ENCODE measurements around the gene EXOC2. TPM values are rescaled to one million over a fixed set of nuclear protein-coding genes. Genes with fewer than 3 reads are reported as not detected.

The EXOC2 gene
- total RNA-seq, 1 experiment from 2014 or later = 45.7 TPM

DNA sequence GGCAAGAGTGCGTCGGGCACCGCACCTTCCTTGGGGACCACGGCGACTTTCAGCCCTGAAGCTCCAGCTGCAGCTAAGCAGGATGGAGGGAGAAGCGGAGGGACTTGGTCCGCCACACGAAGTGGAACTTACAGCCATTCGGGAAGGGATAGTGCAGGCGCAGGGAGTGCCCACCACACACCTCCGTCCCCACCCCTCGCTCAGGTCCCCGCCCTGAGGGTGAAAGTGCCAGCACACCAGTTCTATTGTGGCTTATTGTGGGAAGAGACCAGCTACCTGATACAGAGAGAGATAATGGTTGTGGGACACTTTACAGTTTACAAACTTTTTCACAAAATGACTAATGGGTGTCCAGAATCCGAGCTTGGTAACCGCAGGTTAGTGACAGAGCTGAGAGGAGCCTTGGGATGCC is 225.3 kb downstream of the EXOC2 start:
- peaks cover 3% of the 10 kb centered on the region; the same call in 1 of the 2 replicates for H3K27me3 Mint-ChIP-seq (ENCODE audit: low read depth)
- H3K9me3 Mint-ChIP-seq = peaks cover 11% of the 10 kb centered on the region
- CTCF ChIA-PET = interaction anchor here (0.8 kb wide), 1 partner anchor 59 kb away, joined by 3 read pairs; no protein-coding TSS in a partner anchor
- TF ChIP-seq GTF2I (CRISPR knock-in tag; conservative IDR thresholded peaks at IDR 0.05) = no peak
- no peak for TF ChIP-seq NR2C2 (CRISPR knock-in tag; IDR thresholded peaks at IDR 0.05)
- TF ChIP-seq NFYB (CRISPR knock-in tag; conservative IDR thresholded peaks at IDR 0.05; ENCODE audit: low read depth) = no peak
- TF ChIP-seq RORB (CRISPR knock-in tag; IDR thresholded peaks at IDR 0.05) = no peak
- TF ChIP-seq, protein P1, sequence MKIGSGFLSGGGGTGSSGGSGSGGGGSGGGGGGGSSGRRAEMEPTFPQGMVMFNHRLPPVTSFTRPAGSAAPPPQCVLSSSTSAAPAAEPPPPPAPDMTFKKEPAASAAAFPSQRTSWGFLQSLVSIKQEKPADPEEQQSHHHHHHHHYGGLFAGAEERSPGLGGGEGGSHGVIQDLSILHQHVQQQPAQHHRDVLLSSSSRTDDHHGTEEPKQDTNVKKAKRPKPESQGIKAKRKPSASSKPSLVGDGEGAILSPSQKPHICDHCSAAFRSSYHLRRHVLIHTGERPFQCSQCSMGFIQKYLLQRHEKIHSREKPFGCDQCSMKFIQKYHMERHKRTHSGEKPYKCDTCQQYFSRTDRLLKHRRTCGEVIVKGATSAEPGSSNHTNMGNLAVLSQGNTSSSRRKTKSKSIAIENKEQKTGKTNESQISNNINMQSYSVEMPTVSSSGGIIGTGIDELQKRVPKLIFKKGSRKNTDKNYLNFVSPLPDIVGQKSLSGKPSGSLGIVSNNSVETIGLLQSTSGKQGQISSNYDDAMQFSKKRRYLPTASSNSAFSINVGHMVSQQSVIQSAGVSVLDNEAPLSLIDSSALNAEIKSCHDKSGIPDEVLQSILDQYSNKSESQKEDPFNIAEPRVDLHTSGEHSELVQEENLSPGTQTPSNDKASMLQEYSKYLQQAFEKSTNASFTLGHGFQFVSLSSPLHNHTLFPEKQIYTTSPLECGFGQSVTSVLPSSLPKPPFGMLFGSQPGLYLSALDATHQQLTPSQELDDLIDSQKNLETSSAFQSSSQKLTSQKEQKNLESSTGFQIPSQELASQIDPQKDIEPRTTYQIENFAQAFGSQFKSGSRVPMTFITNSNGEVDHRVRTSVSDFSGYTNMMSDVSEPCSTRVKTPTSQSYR (CRISPR knock-in tag; IDR thresholded peaks at IDR 0.05) = no peak
- TF ChIP-seq, protein P2, sequence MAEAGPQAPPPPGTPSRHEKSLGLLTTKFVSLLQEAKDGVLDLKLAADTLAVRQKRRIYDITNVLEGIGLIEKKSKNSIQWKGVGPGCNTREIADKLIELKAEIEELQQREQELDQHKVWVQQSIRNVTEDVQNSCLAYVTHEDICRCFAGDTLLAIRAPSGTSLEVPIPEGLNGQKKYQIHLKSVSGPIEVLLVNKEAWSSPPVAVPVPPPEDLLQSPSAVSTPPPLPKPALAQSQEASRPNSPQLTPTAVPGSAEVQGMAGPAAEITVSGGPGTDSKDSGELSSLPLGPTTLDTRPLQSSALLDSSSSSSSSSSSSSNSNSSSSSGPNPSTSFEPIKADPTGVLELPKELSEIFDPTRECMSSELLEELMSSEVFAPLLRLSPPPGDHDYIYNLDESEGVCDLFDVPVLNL (CRISPR knock-in tag; IDR thresholded peaks at IDR 0.05; ENCODE audit: borderline replicate concordance, low read depth) = no peak
- TF ChIP-seq, protein P3, sequence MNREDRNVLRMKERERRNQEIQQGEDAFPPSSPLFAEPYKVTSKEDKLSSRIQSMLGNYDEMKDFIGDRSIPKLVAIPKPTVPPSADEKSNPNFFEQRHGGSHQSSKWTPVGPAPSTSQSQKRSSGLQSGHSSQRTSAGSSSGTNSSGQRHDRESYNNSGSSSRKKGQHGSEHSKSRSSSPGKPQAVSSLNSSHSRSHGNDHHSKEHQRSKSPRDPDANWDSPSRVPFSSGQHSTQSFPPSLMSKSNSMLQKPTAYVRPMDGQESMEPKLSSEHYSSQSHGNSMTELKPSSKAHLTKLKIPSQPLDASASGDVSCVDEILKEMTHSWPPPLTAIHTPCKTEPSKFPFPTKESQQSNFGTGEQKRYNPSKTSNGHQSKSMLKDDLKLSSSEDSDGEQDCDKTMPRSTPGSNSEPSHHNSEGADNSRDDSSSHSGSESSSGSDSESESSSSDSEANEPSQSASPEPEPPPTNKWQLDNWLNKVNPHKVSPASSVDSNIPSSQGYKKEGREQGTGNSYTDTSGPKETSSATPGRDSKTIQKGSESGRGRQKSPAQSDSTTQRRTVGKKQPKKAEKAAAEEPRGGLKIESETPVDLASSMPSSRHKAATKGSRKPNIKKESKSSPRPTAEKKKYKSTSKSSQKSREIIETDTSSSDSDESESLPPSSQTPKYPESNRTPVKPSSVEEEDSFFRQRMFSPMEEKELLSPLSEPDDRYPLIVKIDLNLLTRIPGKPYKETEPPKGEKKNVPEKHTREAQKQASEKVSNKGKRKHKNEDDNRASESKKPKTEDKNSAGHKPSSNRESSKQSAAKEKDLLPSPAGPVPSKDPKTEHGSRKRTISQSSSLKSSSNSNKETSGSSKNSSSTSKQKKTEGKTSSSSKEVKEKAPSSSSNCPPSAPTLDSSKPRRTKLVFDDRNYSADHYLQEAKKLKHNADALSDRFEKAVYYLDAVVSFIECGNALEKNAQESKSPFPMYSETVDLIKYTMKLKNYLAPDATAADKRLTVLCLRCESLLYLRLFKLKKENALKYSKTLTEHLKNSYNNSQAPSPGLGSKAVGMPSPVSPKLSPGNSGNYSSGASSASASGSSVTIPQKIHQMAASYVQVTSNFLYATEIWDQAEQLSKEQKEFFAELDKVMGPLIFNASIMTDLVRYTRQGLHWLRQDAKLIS (CRISPR knock-in tag; IDR thresholded peaks at IDR 0.05; ENCODE audit: borderline replicate concordance) = no peak
- no peak for ATAC-seq
- no peak overlapping the region for H3K4me3 Mint-ChIP-seq
- POLR2A ChIA-PET = interaction anchor here (0.7 kb wide), 1 partner anchor 197 kb away, joined by 7 read pairs; no protein-coding TSS in a partner anchor
- H3K36me3 Mint-ChIP-seq = no peaks in the 10 kb centered on the region
- no peaks in the 10 kb centered on the region for H3K4me1 Mint-ChIP-seq
- H3K27ac Mint-ChIP-seq = no peak overlapping the region
- DNase-seq (ENCODE audit: low spot score) = no peak

DNA sequence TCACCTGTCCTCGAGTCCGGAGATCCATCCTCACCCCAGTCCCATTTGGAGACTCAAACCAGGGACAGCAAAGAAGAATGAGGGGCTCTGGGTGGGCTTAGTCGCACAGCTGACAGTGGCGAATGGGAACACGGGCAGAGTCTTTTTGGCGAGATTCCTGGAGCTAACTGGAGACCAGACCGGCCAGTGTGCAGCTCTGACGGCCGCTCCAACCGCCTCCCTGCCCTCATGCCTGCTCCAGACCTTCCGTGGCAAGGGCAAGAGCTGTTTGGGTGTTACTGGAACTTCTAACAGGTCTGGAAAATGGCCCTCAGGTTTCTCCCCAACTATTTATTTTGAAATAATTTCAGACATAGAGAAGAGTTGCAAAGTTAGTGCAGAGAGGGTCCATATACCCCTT is 225.8 kb downstream of the EXOC2 start:
- no peaks in the 10 kb centered on the region for H3K4me1 Mint-ChIP-seq
- DNase-seq (ENCODE audit: low spot score) (no peak), ATAC-seq (no peak)
- H3K4me3 Mint-ChIP-seq = no peak overlapping the region
- no peak for TF ChIP-seq NFATC4 (CRISPR knock-in tag; IDR thresholded peaks at IDR 0.05)
- TF ChIP-seq, protein P4, sequence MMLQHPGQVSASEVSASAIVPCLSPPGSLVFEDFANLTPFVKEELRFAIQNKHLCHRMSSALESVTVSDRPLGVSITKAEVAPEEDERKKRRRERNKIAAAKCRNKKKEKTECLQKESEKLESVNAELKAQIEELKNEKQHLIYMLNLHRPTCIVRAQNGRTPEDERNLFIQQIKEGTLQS (CRISPR knock-in tag; conservative IDR thresholded peaks at IDR 0.05) = no peak
- no peak for TF ChIP-seq ESRRA (CRISPR knock-in tag; IDR thresholded peaks at IDR 0.05; ENCODE audit: borderline replicate concordance)
- no peak for TF ChIP-seq MYBL2 (CRISPR knock-in tag; IDR thresholded peaks at IDR 0.05)
- TF ChIP-seq, protein P5, sequence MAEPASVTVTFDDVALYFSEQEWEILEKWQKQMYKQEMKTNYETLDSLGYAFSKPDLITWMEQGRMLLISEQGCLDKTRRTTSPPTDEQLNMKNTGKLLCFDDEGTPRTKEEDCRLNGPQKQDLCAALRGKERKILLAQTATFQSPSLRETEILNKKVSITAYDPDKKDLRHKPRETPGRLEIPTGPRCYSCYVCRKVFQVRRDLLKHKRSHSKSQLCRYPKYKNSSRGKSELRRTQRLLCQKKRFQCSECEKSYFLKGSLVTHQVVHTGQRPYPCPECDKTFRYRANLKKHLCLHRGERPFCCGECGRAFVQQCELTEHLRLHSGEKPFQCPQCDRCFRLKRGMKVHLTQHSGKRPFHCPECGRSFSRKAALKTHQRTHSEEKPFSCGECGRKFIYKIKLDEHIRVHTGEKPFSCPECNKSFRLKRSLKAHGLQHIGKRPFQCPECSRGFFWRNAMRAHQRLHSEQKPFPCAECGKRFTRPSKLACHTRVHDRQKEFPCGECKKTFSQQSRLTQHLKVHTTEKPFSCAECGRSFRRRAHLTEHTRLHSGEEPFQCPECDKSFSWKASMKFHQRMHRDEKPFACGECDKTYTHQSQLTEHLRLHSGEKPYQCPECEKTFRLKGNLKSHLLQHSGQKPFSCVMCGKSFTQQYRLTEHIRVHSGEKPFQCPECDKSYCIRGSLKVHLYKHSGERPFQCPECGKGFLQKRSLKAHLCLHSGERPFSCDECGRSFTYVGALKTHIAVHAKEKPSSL (CRISPR knock-in tag; conservative IDR thresholded peaks at IDR 0.05) = no peak
- TF ChIP-seq HMGA2 (CRISPR knock-in tag; IDR thresholded peaks at IDR 0.05) = no peak
- no peak for TF ChIP-seq TEAD4 (CRISPR knock-in tag; IDR thresholded peaks at IDR 0.05)
- no peak for TF ChIP-seq SMAD4 (CRISPR knock-in tag; IDR thresholded peaks at IDR 0.05)
- TF ChIP-seq JUN (CRISPR knock-in tag; IDR thresholded peaks at IDR 0.05) = no peak
- TF ChIP-seq EMX1 (CRISPR knock-in tag; IDR thresholded peaks at IDR 0.05) = no peak
- no peak for TF ChIP-seq NR2C2 (CRISPR knock-in tag; IDR thresholded peaks at IDR 0.05)
- TF ChIP-seq ZNF138 (CRISPR knock-in tag; conservative IDR thresholded peaks at IDR 0.05) = no peak
- TF ChIP-seq, protein P6, sequence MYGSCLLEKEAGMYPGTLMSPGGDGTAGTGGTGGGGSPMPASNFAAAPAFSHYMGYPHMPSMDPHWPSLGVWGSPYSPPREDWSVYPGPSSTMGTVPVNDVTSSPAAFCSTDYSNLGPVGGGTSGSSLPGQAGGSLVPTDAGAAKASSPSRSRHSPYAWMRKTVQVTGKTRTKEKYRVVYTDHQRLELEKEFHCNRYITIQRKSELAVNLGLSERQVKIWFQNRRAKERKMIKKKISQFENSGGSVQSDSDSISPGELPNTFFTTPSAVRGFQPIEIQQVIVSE (CRISPR knock-in tag; IDR thresholded peaks at IDR 0.05; ENCODE audit: borderline replicate concordance) = no peak
- TF ChIP-seq ELF4 (CRISPR knock-in tag; IDR thresholded peaks at IDR 0.05; ENCODE audit: low read depth) = no peak
- TF ChIP-seq MXD4 (CRISPR knock-in tag; IDR thresholded peaks at IDR 0.05; ENCODE audit: borderline replicate concordance) = no peak
- TF ChIP-seq, protein P7, sequence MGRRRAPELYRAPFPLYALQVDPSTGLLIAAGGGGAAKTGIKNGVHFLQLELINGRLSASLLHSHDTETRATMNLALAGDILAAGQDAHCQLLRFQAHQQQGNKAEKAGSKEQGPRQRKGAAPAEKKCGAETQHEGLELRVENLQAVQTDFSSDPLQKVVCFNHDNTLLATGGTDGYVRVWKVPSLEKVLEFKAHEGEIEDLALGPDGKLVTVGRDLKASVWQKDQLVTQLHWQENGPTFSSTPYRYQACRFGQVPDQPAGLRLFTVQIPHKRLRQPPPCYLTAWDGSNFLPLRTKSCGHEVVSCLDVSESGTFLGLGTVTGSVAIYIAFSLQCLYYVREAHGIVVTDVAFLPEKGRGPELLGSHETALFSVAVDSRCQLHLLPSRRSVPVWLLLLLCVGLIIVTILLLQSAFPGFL (CRISPR knock-in tag; IDR thresholded peaks at IDR 0.05; ENCODE audit: borderline replicate concordance) = no peak
- H3K36me3 Mint-ChIP-seq = no peaks in the 10 kb centered on the region
- peaks cover 3% of the 10 kb centered on the region; the same call in 1 of the 2 replicates for H3K27me3 Mint-ChIP-seq (ENCODE audit: low read depth)
- no peak overlapping the region for H3K27ac Mint-ChIP-seq
- H3K9me3 Mint-ChIP-seq = peaks cover 11% of the 10 kb centered on the region
- ChIA-PET POLR2A (no interaction called here), CTCF (no interaction called here)

Data from WTC11 (cell line).